ENCODE data around the gene LRRC53. TPM values are rescaled to one million over a fixed set of nuclear protein-coding genes. Genes with fewer than 3 reads are reported as not detected.

LRRC53 gene, protein sequence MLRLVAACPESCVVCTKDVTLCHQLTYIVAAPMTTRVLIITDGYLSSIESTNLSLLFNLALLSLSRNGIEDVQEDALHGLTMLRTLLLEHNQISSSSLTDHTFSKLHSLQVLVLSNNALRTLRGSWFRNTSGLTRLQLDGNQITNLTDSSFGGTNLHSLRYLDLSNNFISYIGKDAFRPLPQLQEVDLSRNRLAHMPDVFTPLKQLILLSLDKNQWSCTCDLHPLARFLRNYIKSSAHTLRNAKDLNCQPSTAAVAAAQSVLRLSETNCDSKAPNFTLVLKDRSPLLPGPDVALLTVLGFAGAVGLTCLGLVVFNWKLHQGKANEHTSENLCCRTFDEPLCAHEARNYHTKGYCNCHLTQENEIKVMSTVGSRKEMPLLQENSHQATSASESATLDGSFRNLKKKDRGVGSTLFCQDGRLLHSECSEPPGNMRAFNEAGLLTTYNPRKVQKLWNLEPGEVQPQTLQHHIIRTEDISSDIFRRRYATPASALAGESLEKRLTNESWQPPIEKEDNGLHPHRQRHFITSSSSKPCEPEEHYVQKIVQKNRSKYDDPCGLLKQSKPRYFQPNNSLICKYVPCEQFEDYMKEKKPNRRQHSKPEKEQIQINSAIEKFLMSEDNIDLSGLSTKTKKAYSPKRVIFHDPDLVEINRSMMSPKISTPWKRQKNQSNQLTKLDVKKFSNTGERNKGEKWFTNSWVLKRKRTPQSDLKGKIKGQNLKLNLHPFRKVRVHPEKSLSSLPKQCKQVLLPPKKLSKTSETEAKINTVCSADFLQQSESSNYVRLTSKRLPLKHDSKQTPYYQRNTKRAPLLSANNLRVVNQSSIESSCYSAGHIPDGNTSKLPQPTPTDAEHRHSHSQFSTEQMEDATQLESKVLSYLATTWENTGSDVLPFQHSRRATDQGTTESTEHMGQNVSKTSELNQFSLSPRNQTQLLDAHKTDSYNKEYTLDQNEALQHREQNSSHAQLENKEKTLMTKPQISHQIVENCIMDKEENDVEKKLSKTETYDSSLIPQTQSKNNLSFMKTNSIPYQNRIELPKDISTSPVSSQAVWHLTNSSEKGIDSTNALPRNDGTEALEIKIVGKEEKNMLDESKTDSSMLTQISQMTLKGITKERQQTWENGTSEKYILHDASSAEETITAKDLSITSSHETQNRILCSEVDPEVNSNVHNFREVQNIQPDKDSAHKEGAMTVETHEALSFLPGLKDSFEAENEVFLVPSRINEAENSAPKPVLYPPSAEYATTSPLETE
- not detected in 5 replicates for total RNA-seq (2022; extraction: Qiagen RNA extraction)

DNA sequence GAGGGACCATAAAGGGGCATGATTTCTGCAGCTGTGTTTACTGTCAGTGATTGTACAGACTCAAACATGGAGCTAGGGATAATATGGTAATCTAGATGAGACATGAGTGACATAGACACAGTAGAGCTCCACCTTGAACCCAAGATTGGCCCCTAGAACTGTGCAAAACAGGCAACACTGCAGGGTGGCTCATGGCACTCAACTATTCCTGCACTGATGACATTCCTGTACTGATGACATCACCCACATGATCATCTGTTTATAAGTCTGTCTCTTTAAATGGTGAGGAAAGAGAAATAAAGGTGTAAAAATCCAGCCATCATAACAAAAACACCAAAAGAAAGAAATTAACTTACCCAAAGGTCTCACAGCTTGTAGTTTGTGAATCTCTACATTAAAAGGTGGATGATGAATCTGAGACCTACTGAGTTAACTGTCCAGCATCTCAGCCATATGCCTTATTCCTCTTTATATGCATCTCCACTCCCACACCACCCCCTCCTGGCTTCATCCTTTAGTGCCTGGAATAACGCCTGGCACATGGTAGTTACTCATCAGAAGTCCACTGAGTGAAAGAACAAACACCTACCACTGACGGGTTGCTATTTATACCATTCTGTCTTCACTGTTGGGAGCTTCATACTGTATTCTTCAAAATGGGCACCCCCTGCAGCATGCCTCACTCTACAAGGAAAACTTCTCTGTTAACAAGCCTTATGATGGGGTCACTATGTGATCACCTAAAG is at the start of gene LRRC53:
Gene LRRC53 (minus strand): TSS at position 442 of the 746 bp plus-strand sequence. CDS start 29,262 bp downstream, outside the sequence.

Other genes with a start within 250 kb of the LRRC53 start
- gene ERICH3, start 161.2 kb upstream of the LRRC53 start, total RNA-seq (2022; extraction: Qiagen RNA extraction), result not detected in 5 replicates
- 73.4 to 87.8 TPM (median 83.5 TPM) in 5 replicates for gene CRYZ, start 220.4 kb upstream of the LRRC53 start, total RNA-seq (2022; extraction: Qiagen RNA extraction)
- 15.7 to 18.0 TPM (median 16.9 TPM) in 5 replicates for gene TYW3, start 220.5 kb upstream of the LRRC53 start, total RNA-seq (2022; extraction: Qiagen RNA extraction)

Measured in A549 treated with Hydrocortisone at 1 μM for 4 hours (cell line).